Upper lobe of left lung (tissue), 4 donors: ENCODE results near the gene PARVA.

ENCODE experiments used
- CTCF ChIP-seq, 6 experiments: fragments of 450-650 bp in 4 of 6; fragments of 200-600 bp in 2 of 6; sonication (generic) in 2 of 6; IDR thresholded peaks; one replicate each; pipeline ENCODE4 v1.5.1; 2016 to 2019; ENCODE audit warnings: antibody characterized with exemption in 6 of 6
- EP300 ChIP-seq, 4 donors: sonication (generic); formaldehyde crosslinking; IDR thresholded peaks; one replicate each; pipeline ENCODE4 v1.5.1; 2017; ENCODE audit warnings: antibody characterized with exemption in 4 of 4, control low read depth in 2 of 4
- POLR2AphosphoS5 ChIP-seq, 2 donors: sonication (generic); formaldehyde crosslinking; IDR thresholded peaks; one replicate each; pipeline ENCODE4 v1.5.1; 2017; ENCODE audit warnings: antibody characterized with exemption in 2 of 2

GRCh38 chr11:12393691-12394090, 16.3 kb downstream of the PARVA start:
- TF ChIP-seq CTCF (IDR thresholded peaks at IDR 0.05): no peak
- TF ChIP-seq POLR2AphosphoS5 (IDR thresholded peaks at IDR 0.05): no peak
- no peak for TF ChIP-seq EP300 (IDR thresholded peaks at IDR 0.05)
